NCI-H1105 (cell line): ENCODE measurements around the gene ABAT.
"Not testable (repeated sequence)": the region's sequence is repeated elsewhere in the genome, so short reads cannot be mapped to it uniquely, and the experiment has no call there.

Experiments
- DNase-seq: peaks from one replicate; lab custom pipeline; 2025; lab: John Stamatoyannopoulos, UW

ABAT gene

GRCh38 chr16:8649829-8650554, 24.4 kb upstream of the ABAT start:
- no peak for DNase-seq

DNA sequence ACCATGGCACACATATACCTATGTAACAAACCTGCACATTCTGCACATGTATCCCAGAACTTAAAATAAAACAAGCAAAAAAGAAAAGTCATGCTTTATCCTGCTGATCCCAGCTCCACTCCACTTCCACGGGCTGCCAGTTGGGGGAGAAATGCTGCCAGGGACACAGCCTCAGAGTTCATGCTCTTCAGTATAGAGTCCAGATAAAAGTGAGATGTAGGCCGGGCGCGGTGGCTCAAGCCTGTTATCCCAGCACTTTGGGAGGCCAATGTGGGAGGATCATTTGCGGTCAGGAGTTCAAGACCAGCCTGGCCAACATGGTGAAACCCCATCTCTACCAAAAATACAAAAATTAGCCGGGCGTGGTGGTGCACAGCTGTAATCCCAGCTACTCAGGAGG, 22.5 kb upstream of the ABAT start:
- DNase-seq: not testable (repeated sequence)

DNA sequence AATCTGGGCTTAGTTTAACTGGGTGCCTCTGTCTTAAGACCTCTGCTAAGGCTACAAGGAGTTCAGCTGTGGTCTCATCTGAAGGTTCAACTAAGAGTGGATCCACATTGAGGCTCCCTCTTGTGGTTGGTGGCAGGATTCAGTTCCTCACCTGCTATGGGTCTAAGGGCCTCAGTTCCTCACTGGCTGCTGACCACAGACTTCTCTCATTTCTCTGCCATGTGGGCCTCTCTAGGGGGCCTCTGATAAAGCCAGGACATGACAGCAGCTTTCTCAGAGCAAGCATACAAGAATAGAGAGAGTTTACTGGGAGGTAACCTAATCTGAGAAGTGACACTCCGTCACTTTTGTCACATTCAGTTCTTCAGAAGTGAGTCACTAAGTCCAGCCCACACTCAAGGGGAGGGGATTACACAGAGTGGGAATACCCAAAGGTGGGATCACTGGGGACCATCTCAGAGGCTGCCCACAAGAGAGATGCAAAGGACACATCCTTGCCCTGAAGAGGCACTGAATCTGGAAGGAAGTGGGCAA, 19.2 kb upstream of the ABAT start:
- peak; percentile 12 for DNase-seq

DNA sequence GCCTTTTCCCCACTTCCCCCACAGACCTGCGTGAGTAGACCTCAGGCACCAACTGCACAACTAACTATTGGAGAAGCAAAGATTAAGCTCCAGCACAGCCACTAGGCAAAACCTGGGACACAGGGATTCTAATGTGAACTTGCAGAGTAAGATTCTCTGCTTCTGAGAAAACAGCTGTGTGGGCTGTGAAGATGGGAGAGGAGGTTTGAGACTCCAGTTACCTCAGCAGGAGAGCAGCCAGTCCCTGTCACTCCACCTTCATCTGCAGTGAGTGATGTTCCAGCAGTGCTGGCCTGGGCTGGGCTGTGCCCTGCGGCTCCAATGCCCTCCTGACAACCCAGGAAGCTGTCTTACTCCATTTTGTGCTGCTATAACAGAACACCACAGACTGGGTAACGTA, 18.0 kb upstream of the ABAT start:
- no peak for DNase-seq

DNA sequence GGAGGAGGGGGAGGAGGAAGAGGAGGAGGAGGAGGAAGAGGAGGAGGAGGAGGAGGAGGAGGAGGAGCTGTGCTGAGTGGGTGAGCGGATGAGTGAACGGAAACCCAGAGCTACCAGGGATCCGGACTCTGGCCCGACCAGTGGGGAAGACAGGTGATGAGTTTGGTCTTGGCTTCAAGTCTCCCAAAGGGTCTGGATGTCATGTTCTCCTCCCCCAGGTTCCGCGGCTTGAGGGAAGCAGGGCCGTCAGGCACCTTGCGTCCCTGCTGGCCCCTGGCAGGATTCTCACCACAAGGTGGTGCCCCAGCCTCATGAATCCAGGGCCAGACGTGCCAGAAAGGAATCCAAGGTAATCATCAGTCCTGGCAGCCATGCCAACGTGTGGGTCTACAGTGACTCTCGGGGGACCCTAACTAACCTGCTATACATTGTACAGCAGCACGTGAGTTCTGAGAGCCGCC, 13.5 kb upstream of the ABAT start:
- DNase-seq: peak; percentile 48

- no peak for DNase-seq
Measured at GRCh38 chr16:8661703-8662102, 12.7 kb upstream of the ABAT start.

- DNase-seq: no peak
Measured at GRCh38 chr16:8663192-8664089, 11.0 kb upstream of the ABAT start.

- no peak for DNase-seq
Measured at GRCh38 chr16:8665529-8665928, 8.9 kb upstream of the ABAT start.

DNA sequence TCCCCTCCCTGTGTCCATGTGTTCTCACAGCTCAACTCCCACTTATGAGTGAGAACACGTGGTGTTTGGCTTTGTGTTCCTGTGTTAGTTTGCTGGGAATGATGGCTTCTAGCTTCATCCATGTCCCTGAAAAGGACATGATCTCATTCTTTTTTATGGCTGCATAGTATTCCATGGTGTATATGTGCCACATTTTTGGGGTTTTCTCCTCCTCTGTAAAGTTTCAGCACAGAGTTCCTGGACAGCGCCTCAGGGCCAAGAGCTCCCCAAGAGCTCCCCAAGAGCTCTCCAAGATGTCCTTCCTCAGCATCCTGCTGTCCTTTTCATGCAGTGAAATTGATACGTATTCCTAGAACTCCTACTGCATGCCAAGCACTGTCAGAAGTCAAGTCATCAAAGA, 6.9 kb upstream of the ABAT start:
- no peak for DNase-seq

- DNase-seq: no peak
Measured at GRCh38 chr16:8668113-8668512, 6.3 kb upstream of the ABAT start.

- no peak for DNase-seq
Measured at GRCh38 chr16:8669481-8669880, 4.9 kb upstream of the ABAT start.

GRCh38 chr16:8670014-8670560, 4.3 kb upstream of the ABAT start:
- no peak for DNase-seq

GRCh38 chr16:8673611-8674412, 605 bp upstream of the ABAT start:
- DNase-seq: no peak

- peak; percentile 25 for DNase-seq
Measured at GRCh38 chr16:8675183-8676159, 1.1 kb downstream of the ABAT start.

GRCh38 chr16:8676160-8676547, 1.7 kb downstream of the ABAT start:
- no peak for DNase-seq

GRCh38 chr16:8676737-8677375, 2.4 kb downstream of the ABAT start:
- no peak for DNase-seq

- no peak for DNase-seq
Measured at GRCh38 chr16:8677481-8677880, 3.1 kb downstream of the ABAT start.

GRCh38 chr16:8678068-8678927, 3.9 kb downstream of the ABAT start:
- DNase-seq: no peak

GRCh38 chr16:8679151-8679550, 4.7 kb downstream of the ABAT start:
- no peak for DNase-seq
